Smooth muscle cell (in vitro differentiated cells): ENCODE data around the gene WDR83. TPM values are rescaled to one million over a fixed set of nuclear protein-coding genes. Genes with fewer than 3 reads are reported as not detected.

Source experiments
- DNase-seq: peaks from one replicate; lab custom pipeline; 2025; ENCODE audit not compliant: unreplicated experiment; lab: John Stamatoyannopoulos, UW
- H2AFZ ChIP-seq: fragments of 200-600 bp; sonication (generic); 2 replicates; pipeline ENCODE4 v1.6.0; 2016; ENCODE audit warnings: antibody characterized with exemption, low read depth, mild to moderate bottlenecking
- H3F3A ChIP-seq: fragments of 200-600 bp; sonication (generic); 2 replicates; pipeline ENCODE4 v1.6.0; 2017; ENCODE audit warnings: antibody characterized with exemption, low read depth
- H3K27ac ChIP-seq: fragments of 200-600 bp; sonication (generic); 2 replicates; pipeline ENCODE4 v1.5.1; 2016; ENCODE audit warnings: low read depth, mild to moderate bottlenecking
- H3K27me3 ChIP-seq: fragments of 200-600 bp; sonication (generic); 2 replicates; pipeline ENCODE4 v1.6.1; 2016; ENCODE audit warnings: low read depth, mild to moderate bottlenecking
- H3K36me3 ChIP-seq: fragments of 200-600 bp; sonication (generic); 2 replicates; pipeline ENCODE4 v1.5.1; 2016; ENCODE audit warnings: low read depth
- H3K4me1 ChIP-seq: fragments of 200-600 bp; sonication (generic); 2 replicates; pipeline ENCODE4 v1.5.1; 2016; ENCODE audit warnings: low read depth
- H3K4me2 ChIP-seq: fragments of 200-600 bp; sonication (generic); 2 replicates; pipeline ENCODE4 v1.6.0; 2016; ENCODE audit warnings: mild to moderate bottlenecking
- H3K4me3 ChIP-seq: fragments of 200-600 bp; sonication (generic); 2 replicates; pipeline ENCODE4 v1.5.1; 2016; ENCODE audit warnings: mild to moderate bottlenecking
- H3K79me2 ChIP-seq: fragments of 200-600 bp; sonication (generic); 2 replicates; pipeline ENCODE4 v1.6.0; 2016; ENCODE audit warnings: low read depth, mild to moderate bottlenecking
- H3K9ac ChIP-seq: fragments of 200-600 bp; sonication (generic); 2 replicates; pipeline ENCODE4 v1.6.0; 2016; ENCODE audit warnings: low read depth
- H3K9me3 ChIP-seq: fragments of 200-600 bp; sonication (generic); replicated peaks from 2 replicates; pipeline ENCODE4 v1.5.1; 2016; ENCODE audit warnings: low read depth
- H4K20me1 ChIP-seq: fragments of 200-600 bp; sonication (generic); 2 replicates; pipeline ENCODE4 v1.6.0; 2016; ENCODE audit warnings: low read depth
- CTCF ChIP-seq: fragments of 200-600 bp; sonication (generic); IDR thresholded peaks from 2 replicates; pipeline ENCODE4 v1.5.1; 2017; ENCODE audit warnings: borderline replicate concordance, mild to moderate bottlenecking, antibody characterized with exemption; ENCODE audit not compliant: insufficient read depth, poor library complexity, severe bottlenecking
- WGBS: methylation state at CpG from one replicate; pipeline ENCODE4 v1.1.7; 2016; ENCODE audit warnings: low lambda C conversion rate; 5-methylcytosine and 5-hydroxymethylcytosine counted together
- polyA plus RNA-seq: library from polyadenylated mRNA; unstranded; fragments of >200 nt; fragmentation: Nextera tagmentation; extraction: Ambion mirVana; gene quantifications from 2 replicates; pipeline ENCODE4 v1.2.1, GENCODE V29; 2016
- total RNA-seq: library from RNA; depleted of rRNA; stranded (reverse); fragments of >200 nt; gene quantifications from 2 replicates; pipeline ENCODE4 v1.2.3, GENCODE V29; 2014

The WDR83 gene
- total and polyA plus RNA-seq, 2 experiments from 2014 or later = 12.4 to 21.6 TPM

- Histone ChIP-seq H3K27me3 (no peaks in the 10 kb centered on the region), H3K4me1 (no peaks in the 10 kb centered on the region), H3K36me3 (peaks cover 70% of the 10 kb centered on the region), H3K9ac (no peak overlapping the region), H3K4me3 (no peak overlapping the region), H2AFZ (no peak overlapping the region), H3K9me3 (peaks cover 39% of the 10 kb centered on the region), H3K27ac (no peak overlapping the region), H4K20me1 (peaks cover 11% of the 10 kb centered on the region), H3K4me2 (no peak overlapping the region), H3K79me2 (peaks cover 31% of the 10 kb centered on the region), H3F3A (peaks cover 16% of the 10 kb centered on the region)
- TF ChIP-seq CTCF = no peak
- 85% methylated on average over 8 of the region's 8 CpGs for WGBS
- DNase-seq = no peak
Observed at GRCh38 chr19:12626958-12627357, 39.6 kb upstream of the WDR83 start.

GRCh38 chr19:12628040-12629022, 38.3 kb upstream of the WDR83 start:
- no peak for DNase-seq
- Histone ChIP-seq H3K27me3 (no peaks in the 10 kb centered on the region), H3K4me2 (no peak overlapping the region), H2AFZ (no peak overlapping the region), H3K27ac (no peak overlapping the region), H3K36me3 (peaks cover 68% of the 10 kb centered on the region), H3K4me3 (no peak overlapping the region), H3K79me2 (peaks cover 20% of the 10 kb centered on the region), H4K20me1 (peaks cover 2% of the 10 kb centered on the region), H3K4me1 (no peaks in the 10 kb centered on the region), H3K9ac (no peak overlapping the region), H3K9me3 (peaks cover 39% of the 10 kb centered on the region), H3F3A (peaks cover 22% of the 10 kb centered on the region)
- 97% methylated on average over 17 of the region's 17 CpGs for WGBS
- TF ChIP-seq CTCF = no peak

- H3K27me3 ChIP-seq = no peaks in the 10 kb centered on the region
- TF ChIP-seq CTCF = no peak
- H3F3A ChIP-seq = peaks cover 24% of the 10 kb centered on the region
- no peak overlapping the region for H2AFZ ChIP-seq
- no peak overlapping the region for H3K4me3 ChIP-seq
- WGBS = 98% methylated on average over 7 of the region's 7 CpGs
- no peak for DNase-seq
- peaks cover 39% of the 10 kb centered on the region for H3K9me3 ChIP-seq
- H3K27ac ChIP-seq = no peak overlapping the region
- H4K20me1 ChIP-seq = no peaks in the 10 kb centered on the region
- H3K4me1 ChIP-seq = no peaks in the 10 kb centered on the region
- no peak overlapping the region for H3K4me2 ChIP-seq
- H3K36me3 ChIP-seq = peaks cover 64% of the 10 kb centered on the region
- H3K79me2 ChIP-seq = peaks cover 17% of the 10 kb centered on the region
- no peak overlapping the region for H3K9ac ChIP-seq
Observed at GRCh38 chr19:12629215-12629614, 37.4 kb upstream of the WDR83 start.
